ENCODE data around the gene CFAP92. TPM values are rescaled to one million over a fixed set of nuclear protein-coding genes. Genes with fewer than 3 reads are reported as not detected.
"Not testable (repeated sequence)": the region's sequence is repeated elsewhere in the genome, so short reads cannot be mapped to it uniquely, and the experiment has no call there.

CFAP92 gene
- total and polyA plus RNA-seq, 11 donors, result 0.12 to 1.8 (median 0.36) TPM; not detected in 3

DNA sequence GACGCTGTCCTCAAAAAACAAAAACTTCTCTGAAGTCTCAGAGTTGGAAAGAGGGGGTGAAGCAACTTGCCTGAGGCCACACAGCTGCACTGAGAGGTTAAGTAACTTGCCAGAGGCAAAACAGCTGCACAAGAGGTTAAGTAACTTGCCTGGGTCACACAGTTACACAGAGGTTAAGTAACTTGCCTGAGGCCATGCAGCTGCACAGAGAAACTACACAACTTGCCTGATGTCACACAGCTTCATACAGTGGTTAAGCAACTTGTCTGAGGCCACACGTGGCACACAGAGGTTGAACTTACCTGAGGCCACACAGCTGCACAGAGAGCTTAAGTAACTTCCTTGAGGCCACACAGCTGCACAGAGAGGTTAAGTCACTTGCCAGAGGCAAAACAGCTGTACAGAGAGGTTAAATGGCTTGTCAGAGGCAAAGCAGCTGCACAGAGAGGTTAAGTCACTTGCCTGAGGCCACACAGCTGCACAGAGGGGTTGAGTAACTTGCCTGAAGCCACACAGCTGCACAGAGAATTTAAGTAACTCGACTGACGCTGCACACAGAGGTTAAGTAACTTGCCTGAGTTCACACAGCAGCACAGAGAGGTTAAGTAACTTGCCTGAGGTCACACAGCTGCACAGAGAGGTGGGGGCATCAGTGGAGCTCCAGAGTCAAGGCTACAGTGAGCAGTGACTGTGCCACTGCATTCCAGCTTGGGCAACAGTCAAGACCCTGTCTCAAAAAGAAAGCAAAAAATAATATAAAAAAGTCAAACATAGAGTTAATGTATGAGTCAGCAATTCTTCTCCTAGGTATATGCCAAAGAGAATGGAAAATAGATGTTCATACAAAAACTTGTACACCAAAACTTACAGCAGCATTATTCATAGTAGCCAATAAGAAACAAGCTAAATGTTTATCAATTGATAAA lies 126.4 kb downstream of the CFAP92 start:
- no peak for DNase-seq
- Histone ChIP-seq H3K27me3 (no peaks in the 10 kb centered on the region), H3K4me3 (no peak overlapping the region), H3K4me1 (peaks cover 0 to 15% (median 10%) of the 10 kb centered on the region in 12 donors), H3K36me3 (no peaks in the 10 kb centered on the region), H3K27ac (no peak overlapping the region), H3K9me3 (no peaks in the 10 kb centered on the region)
- TF ChIP-seq, protein P1, sequence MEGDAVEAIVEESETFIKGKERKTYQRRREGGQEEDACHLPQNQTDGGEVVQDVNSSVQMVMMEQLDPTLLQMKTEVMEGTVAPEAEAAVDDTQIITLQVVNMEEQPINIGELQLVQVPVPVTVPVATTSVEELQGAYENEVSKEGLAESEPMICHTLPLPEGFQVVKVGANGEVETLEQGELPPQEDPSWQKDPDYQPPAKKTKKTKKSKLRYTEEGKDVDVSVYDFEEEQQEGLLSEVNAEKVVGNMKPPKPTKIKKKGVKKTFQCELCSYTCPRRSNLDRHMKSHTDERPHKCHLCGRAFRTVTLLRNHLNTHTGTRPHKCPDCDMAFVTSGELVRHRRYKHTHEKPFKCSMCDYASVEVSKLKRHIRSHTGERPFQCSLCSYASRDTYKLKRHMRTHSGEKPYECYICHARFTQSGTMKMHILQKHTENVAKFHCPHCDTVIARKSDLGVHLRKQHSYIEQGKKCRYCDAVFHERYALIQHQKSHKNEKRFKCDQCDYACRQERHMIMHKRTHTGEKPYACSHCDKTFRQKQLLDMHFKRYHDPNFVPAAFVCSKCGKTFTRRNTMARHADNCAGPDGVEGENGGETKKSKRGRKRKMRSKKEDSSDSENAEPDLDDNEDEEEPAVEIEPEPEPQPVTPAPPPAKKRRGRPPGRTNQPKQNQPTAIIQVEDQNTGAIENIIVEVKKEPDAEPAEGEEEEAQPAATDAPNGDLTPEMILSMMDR (IDR thresholded peaks at IDR 0.05), result no peak
- no peak for TF ChIP-seq POLR2A (IDR thresholded peaks at IDR 0.05)
- intact Hi-C loops (cut with DNase I), result no loop called here
- ATAC-seq, result no peak
- 83 to 92% (median 89%) methylated on average over 4 of the region's 4 CpGs for WGBS, 4 donors

DNA sequence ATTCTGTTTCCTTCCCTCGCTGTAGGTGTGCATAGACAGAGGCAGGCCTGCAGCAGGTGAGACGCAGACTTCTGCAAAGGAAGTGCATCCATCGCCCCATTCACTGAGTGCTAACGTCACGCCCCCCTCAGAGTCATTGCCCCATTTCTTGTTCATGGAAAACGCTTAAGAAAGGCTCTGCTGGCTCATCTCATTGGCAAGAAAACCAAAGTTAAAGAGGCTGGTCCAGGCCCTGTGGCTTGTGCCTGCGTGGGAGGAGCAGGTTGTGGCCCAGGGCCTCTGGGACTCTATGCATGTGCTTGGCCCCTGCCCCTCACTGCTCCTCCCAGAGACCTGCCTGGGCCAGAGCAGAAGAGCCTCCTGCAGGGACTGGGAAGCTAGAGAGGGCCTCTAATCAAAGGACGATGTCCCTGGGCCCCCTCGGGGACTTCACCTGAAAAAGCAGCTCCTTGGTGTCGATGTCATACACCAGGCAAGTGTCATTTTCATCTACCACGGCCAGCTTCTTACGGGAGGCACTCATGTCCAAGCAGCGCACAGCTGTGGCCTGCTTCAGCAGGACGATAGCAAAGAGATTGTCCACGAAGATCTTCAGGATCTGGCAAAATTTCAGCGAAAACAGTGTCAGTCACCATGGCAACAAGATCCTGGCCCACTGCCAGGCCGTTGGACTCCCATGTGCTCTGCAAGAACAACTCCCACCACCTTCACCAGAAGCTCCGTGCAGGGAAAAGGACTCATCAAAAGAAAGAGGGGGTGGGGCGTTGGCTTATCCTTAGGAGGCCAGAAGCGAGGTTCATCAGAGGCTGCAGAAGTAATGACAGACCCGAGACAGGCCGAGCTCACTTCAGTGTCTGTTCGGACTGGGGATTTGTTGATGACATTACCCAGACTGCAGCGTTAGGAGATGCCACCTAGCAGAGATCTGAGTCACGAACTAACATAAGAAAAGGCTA lies 128.7 kb downstream of the CFAP92 start:
- H3K36me3 ChIP-seq; H3K27me3 ChIP-seq; DNase-seq; H3K4me3 ChIP-seq; intact Hi-C loops (cut with DNase I); H3K9me3 ChIP-seq: not testable (repeated sequence)
- 45 to 52% (median 49%) methylated on average over 16 to 22 of the region's 25 CpGs for WGBS, 4 donors
- peak in 3 of 4 donors; percentile 40 to 56 (median 47) for ATAC-seq
- peak overlapping the region in 1 of 12 donors; percentile 20 for H3K27ac ChIP-seq
- peaks cover 0 to 15% (median 10%) of the 10 kb centered on the region in 12 donors for H3K4me1 ChIP-seq

DNA sequence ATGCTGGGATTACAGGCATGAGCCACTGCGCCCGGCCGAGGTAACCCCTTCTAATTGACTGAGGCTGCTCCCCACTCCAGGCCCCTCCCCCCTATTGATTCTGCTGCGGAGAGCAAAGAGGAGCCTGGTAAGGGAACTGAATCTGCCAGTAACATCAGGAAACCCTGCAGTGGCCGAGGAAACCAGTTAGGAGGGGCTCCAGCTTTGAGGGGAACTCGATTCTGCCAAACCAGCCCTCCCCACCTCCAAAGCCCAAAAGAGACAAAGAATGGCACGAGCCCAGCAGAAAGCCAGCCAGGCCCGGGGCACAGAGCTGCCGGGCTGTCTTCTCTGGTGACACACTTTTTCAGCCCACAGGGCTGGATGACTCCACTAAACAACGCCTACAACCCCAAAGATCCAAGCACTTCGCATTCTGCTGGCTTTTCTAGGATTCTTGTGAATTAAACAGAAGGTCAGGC lies 129.5 kb downstream of the CFAP92 start:
- DNase-seq, result peak in 1 of 5 donors; percentile 23
- no peak overlapping the region for H3K4me3 ChIP-seq
- TF ChIP-seq POLR2A (IDR thresholded peaks at IDR 0.05), result no peak
- TF ChIP-seq, protein P1 (IDR thresholded peaks at IDR 0.05), result no peak
- no peaks in the 10 kb centered on the region for H3K27me3 ChIP-seq
- H3K4me1 ChIP-seq, result peaks cover 0 to 15% (median 10%) of the 10 kb centered on the region in 12 donors
- ATAC-seq, result peak in 3 of 4 donors; percentile 43 to 56 (median 55)
- 50 to 61% (median 53%) methylated on average over 11 of the region's 11 CpGs for WGBS, 4 donors
- peak overlapping the region in 1 of 12 donors; percentile 20 for H3K27ac ChIP-seq
- no peaks in the 10 kb centered on the region for H3K36me3 ChIP-seq
- intact Hi-C loops (cut with DNase I), result no loop called here
- peaks cover 0 to 16% (median 12%) of the 10 kb centered on the region in 12 donors for H3K9me3 ChIP-seq

DNA sequence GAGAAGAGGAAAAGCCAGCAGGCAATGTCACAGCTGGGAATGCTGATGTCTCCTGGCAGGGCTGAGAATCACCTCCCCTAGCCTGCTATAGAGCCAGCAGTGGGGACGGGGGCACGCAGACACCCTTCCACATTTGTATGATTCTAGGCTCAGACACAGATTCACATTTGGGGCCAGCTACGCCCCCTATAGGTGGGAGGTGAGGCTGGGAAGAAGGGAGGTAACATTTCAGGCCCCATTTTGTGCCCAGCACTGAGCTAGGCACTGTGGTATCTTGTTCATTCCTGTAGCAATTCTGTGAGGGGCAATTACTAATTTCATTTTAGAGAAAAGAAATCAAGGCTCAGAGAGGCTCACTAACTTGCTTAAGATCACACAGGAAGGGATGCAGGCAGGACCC lies 130.3 kb downstream of the CFAP92 start:
- H3K27me3 ChIP-seq, result no peaks in the 10 kb centered on the region
- no peak overlapping the region for H3K4me3 ChIP-seq
- H3K4me1 ChIP-seq, result peaks cover 0 to 15% (median 10%) of the 10 kb centered on the region in 12 donors
- no peak overlapping the region for H3K27ac ChIP-seq
- no peak for ATAC-seq
- DNase-seq, result no peak
- H3K36me3 ChIP-seq, result no peaks in the 10 kb centered on the region
- peaks cover 0 to 24% (median 20%) of the 10 kb centered on the region in 12 donors for H3K9me3 ChIP-seq
- 40 to 82% (median 67%) methylated on average over 1 to 3 of the region's 3 CpGs for WGBS, 4 donors
- TF ChIP-seq, protein P1 (IDR thresholded peaks at IDR 0.05), result peak in 6 of 12 donors; percentile 6 to 31 (median 14)
- TF ChIP-seq POLR2A (IDR thresholded peaks at IDR 0.05), result no peak
- intact Hi-C loops (cut with DNase I), result no loop called here

Measured in heart left ventricle (tissue), 16 donors.